NCI-H128 (cell line): ENCODE data around the gene LELP1.
"Not testable (repeated sequence)": the region's sequence is repeated elsewhere in the genome, so short reads cannot be mapped to it uniquely, and the experiment has no call there.

Experiments used
- DNase-seq: peaks from one replicate; lab custom pipeline; 2025; ENCODE audit not compliant: unreplicated experiment; lab: John Stamatoyannopoulos, UW

Gene LELP1

DNA sequence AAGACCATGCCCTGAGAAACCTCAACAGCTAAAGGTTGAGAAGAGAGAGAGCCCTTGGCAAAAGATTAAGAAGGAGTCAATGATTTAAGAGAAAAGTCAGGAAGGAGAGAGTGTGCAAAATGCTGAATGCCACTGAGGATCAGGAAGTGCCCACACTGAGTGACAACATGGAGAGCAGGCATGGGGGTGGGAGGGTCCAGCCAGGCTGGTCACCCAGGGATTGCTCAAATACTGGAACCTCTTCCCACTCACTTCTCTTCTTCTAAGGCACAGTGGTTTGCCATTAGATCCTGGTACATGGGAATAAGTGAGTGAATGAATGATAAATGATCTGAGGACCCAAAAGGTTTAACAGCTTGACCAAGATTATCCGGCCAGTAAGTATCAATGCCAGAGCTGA is 25.3 kb downstream of the LELP1 start:
- DNase-seq: no peak

- DNase-seq: not testable (repeated sequence)
These were observed 26.0 kb downstream of the LELP1 start for GRCh38 chr1:153229076-153229829.

DNA sequence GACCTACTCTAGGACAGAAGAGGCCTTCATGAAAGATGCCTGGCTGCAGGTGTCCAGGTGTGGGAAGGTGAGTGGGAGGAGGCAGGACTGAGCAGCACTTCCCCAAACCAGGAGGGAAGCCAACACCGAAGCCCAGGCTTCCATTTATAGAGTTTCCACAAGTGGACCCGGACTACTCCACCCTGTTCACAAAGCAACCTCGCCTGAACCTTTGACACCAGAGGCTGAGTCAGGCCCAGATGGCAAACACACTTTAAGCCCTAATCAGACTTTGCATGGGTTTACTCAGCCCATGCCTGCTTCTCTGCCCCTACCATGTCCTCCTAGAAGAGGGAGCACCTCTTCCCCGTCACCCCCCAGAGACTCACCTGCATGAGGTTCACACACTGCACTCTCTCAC is 28.1 kb downstream of the LELP1 start:
- no peak for DNase-seq

DNA sequence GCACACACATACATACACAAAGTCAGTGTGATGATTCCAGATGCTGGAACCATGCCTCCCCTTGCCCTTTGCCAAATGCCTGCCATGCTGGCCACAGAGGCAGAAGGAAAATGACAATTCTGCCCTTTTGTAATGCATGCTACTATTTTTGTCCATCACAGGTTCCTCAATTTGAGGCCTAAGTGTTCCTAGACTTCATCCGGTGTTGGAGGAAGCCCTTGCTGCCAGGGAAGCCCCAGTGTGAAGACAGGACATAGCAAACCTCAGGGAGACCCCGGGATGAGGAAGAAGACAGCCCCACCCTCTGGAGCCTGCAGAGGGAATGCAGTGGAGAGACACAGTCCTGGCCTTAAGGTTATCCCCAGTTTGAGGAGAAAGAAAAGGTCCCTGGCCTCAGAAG is 28.6 kb downstream of the LELP1 start:
- DNase-seq: no peak

- DNase-seq: no peak
These were observed 29.3 kb downstream of the LELP1 start for GRCh38 chr1:153232553-153232952.

GRCh38 chr1:153233448-153233847 is 30.2 kb downstream of the LELP1 start:
- no peak for DNase-seq

- DNase-seq: no peak
These were observed 35.3 kb downstream of the LELP1 start for GRCh38 chr1:153238527-153238926.

- DNase-seq: no peak
These were observed 38.9 kb downstream of the LELP1 start for GRCh38 chr1:153242160-153242559.

GRCh38 chr1:153245466-153245865 is 42.2 kb downstream of the LELP1 start:
- no peak for DNase-seq

DNA sequence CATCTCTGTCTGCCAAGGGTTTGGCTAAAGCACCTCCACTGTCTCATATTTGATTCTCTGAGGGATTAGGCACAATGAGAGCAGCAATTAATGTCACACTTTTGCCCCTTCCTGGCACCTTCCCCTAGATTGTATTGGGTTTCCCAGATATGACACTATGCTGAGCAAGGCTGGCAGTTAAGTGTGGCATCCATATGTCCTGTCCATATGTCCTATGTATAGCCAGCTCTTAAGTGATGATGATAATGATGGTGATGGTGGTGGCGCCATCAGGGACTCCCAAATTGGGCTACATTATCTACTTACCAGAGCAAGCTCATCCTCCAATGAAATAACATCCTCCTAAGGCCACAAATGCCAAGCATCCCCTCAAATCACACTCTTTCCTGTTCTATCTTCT is 42.8 kb downstream of the LELP1 start:
- DNase-seq: no peak

DNA sequence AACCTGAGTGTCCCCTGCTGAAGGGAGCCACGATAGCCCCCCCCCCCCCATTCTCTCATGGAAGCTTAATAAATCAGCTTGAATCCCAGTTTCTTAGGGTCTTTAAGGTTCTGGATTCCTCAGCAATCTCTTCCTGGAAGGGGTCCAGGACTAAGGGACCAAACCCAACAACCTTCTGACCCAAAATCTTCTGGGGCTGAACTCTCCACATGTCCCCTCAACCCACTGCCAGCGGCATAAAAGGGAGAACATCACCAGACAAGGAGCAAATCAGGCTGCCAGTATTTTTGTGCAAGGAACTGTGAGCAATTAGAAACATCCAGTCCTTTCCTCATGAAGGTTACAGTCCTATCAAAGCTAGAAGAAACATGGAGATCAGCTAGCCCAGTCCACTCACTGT is 43.6 kb downstream of the LELP1 start:
- DNase-seq: no peak

DNA sequence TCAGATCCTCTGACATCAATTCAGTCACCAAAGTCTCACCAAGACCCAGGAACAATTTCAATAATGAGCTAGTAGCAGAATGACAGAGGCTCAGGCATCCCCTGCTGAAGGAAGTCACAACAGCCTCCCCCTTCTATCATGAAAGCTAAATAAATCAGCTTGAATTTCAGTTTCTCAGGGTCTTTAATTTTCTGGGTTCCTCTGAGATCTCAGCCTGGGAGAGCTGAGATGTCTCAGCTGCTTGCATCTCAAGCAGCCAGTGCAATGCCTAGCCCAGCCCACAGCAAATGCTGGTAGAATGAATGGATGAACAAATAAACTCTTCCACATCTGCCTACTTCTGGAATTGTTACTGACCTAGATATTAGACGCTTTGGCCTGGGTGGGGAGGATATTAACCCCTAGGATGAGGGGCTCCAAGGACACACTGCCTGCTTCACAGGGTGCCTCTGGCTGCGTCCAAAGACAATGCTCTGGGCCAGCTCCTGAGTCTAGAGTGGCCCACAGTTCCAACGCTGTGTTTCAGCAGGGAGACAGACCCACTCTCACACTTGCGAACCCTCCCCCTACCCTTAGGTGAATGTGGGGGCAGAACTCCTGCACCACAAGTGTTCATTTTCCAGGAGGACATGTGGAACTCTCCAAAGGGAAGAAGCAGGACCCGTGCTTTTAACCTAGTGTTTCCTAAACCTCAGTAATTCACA is 45.1 kb downstream of the LELP1 start:
- no peak for DNase-seq

DNA sequence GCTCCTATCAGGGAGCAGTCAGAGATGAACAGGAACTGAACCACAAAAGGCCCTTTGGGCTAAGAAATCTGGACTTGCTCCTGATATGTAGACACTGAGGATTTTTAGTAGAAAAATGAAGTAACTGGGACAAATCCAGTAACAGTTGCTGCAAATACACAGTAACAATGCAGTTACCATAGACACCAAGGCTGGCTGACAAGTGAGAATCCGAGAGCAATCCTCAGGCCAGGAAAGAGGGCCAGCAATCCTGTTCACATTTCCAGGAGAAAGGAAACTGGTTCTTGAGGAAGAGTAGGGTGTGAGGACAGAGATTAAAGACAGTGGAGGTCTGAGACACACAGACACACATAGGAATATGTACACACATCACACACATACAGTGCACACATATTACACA is 46.9 kb downstream of the LELP1 start:
- DNase-seq: no peak

DNA sequence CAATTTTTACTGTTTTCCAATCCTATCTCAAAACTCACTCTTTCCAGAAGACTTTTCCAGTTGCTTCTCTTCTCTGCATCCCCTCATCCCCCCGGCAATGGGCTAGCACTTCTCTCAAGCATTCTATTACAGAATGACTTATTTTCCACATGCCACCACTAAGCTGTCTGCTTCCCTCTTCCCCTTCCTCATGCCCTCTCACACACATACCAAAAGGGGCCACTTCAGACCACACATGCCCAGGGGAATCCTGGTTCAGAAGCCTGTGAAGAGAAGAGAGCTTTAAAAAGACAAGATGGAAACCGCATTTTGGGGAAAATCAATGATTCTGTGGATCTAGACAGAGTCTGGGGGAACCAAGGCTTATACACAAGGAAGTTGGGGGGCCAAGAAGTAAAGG is 47.9 kb downstream of the LELP1 start:
- no peak for DNase-seq

- no peak for DNase-seq
These were observed 48.3 kb downstream of the LELP1 start for GRCh38 chr1:153251562-153251961.

DNA sequence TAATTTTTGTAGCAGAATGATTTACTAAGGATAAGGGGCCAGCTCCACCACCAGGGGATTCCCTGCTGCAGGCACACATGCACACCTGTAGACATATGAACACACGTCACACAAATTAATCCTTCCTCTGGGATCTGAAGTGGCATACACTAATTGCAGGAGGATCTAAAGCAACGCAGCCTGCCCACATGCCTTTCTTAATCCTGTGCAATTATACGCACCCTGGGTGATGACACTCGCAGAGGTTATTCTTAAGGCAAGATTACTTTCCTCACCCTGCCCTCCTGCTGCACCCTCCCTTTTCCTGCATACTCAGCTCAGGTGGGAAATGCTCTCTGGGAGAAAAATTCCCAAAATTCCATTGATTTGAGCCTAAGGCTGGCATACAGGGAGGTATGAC is 48.8 kb downstream of the LELP1 start:
- no peak for DNase-seq

GRCh38 chr1:153253076-153253475 is 49.8 kb downstream of the LELP1 start:
- DNase-seq: no peak

DNA sequence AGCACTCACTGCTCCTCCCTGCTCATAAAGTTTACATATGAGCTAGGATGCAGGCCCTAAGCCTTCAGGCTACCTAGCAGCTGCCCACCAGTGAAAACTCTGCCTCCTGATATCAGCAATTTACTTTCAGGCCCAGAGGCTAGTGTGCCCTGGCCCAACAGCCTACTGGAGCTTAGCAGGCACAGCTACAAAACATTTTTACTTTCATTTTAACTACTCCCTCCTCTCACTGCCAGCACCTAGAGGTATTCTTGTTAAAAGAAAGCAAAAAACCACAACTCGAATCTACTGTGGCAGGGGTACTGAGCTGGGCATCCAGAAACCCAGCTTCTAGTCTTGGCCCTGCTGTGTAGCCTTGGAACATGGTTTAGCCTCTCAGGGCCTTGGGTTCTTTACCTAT is 50.5 kb downstream of the LELP1 start:
- no peak for DNase-seq
